Measurements from ENCODE around the gene RAB15.

- TF ChIP-seq CTCF (conservative IDR thresholded peaks at IDR 0.05; ENCODE audit: low read depth, low read length) (no peak), EZH2phosphoT487 (IDR thresholded peaks at IDR 0.05; ENCODE audit: borderline replicate concordance, low read length) (no peak)
Measured at GRCh38 chr14:65010211-65010931, 38.2 kb upstream of the RAB15 start.

Data from PC-3 (cell line).